GM12878 (cell line): ENCODE data around the gene SUPT3H.

Source experiments
- CHD2 ChIP-seq: IDR thresholded peaks from 2 replicates; pipeline ENCODE4 v1.6.1; 2011; ENCODE audit warnings: low read depth, low read length, improper control_type of control experiment, borderline replicate concordance
- CTCF ChIP-seq, 3 experiments: IDR thresholded peaks in 2 of 3; conservative IDR thresholded peaks in 1 of 3; 2 replicates each; pipeline ENCODE4 v1.5.1; 2011; ENCODE audit warnings: low read depth in 3 of 3, low read length in 3 of 3, mild to moderate bottlenecking in 3 of 3, control low read depth in 2 of 3, moderate library complexity in 2 of 3, inconsistent platforms in 1 of 3, mixed read lengths in 1 of 3; ENCODE audit not compliant: control insufficient read depth in 2 of 3, insufficient read depth in 1 of 3; ENCODE audit errors: extremely low read depth in 1 of 3
- EGR1 ChIP-seq, 2 experiments: IDR thresholded peaks; 1 replicate in 1 of 2; 2 replicates in 1 of 2; pipeline ENCODE4 v1.6.1; 2011 to 2012; ENCODE audit warnings: low read depth in 2 of 2, low read length in 2 of 2, borderline replicate concordance in 1 of 2, mild to moderate bottlenecking in 1 of 2, moderate library complexity in 1 of 2
- EP300 ChIP-seq, 2 experiments: fragments of 150-350 bp in 1 of 2; IDR thresholded peaks; 2 replicates each; pipeline ENCODE4 v1.6.1; 2011 to 2012; ENCODE audit warnings: low read depth in 2 of 2, low read length in 2 of 2, borderline replicate concordance in 1 of 2, improper control_type of control experiment in 1 of 2, inconsistent platforms in 1 of 2; ENCODE audit not compliant: control insufficient read depth in 1 of 2
- ESRRA ChIP-seq: IDR thresholded peaks from 2 replicates; pipeline ENCODE4 v1.6.1; 2012; ENCODE audit warnings: mild to moderate bottlenecking, low read length, improper control_type of control experiment
- KDM1A ChIP-seq: fragments of 200-600 bp; sonication (generic); IDR thresholded peaks from 2 replicates; pipeline ENCODE4 v1.6.1; 2016; ENCODE audit warnings: borderline replicate concordance
- NFYB ChIP-seq: IDR thresholded peaks from 2 replicates; pipeline ENCODE4 v1.6.1; 2011; ENCODE audit warnings: low read depth, mild to moderate bottlenecking, low read length, improper control_type of control experiment, moderate library complexity; ENCODE audit not compliant: insufficient read depth
- REST ChIP-seq: IDR thresholded peaks from 2 replicates; pipeline ENCODE4 v1.6.1; 2012; ENCODE audit warnings: mild to moderate bottlenecking, low read depth, low read length
- SKIL ChIP-seq: fragments of 450-650 bp; IDR thresholded peaks from 2 replicates; pipeline ENCODE4 v1.6.1; 2017; ENCODE audit warnings: mild to moderate bottlenecking, low read depth, inconsistent platforms; ENCODE audit not compliant: poor library complexity, severe bottlenecking
- ZNF592 ChIP-seq: fragments of 450-650 bp; IDR thresholded peaks from 2 replicates; pipeline ENCODE4 v1.6.1; 2017; ENCODE audit warnings: mild to moderate bottlenecking, moderate library complexity

GRCh38 chr6:44795326-44795725 lies 582.4 kb downstream of the SUPT3H start:
- no peak for TF ChIP-seq CHD2
- no peak for TF ChIP-seq EP300 (IDR thresholded peaks at IDR 0.05; ENCODE audit: borderline replicate concordance in 1 of 2, control insufficient read depth in 1 of 2, low read depth in 2 of 2, low read length in 2 of 2)
- TF ChIP-seq ZNF592 = no peak
- no peak for TF ChIP-seq CTCF (IDR thresholded peaks at IDR 0.05 in 2 of 3, conservative IDR thresholded peaks at IDR 0.05 in 1 of 3; ENCODE audit: control insufficient read depth in 2 of 3, extremely low read depth in 1 of 3, insufficient read depth in 1 of 3, low read depth in 3 of 3, low read length in 3 of 3)
- TF ChIP-seq SKIL = no peak
- no peak for TF ChIP-seq NFYB
- TF ChIP-seq REST = no peak
- TF ChIP-seq KDM1A = no peak
- no peak for TF ChIP-seq ESRRA
- no peak for TF ChIP-seq EGR1 (IDR thresholded peaks at IDR 0.05; ENCODE audit: borderline replicate concordance in 1 of 2, low read depth in 2 of 2, low read length in 2 of 2)
